ENCODE measurements around the gene ZDHHC1.

- TF ChIP-seq CTCF (IDR thresholded peaks at IDR 0.05) (no peak), POLR2A (IDR thresholded peaks at IDR 0.05) (no peak)
Measured at GRCh38 chr16:67443265-67443664, 27.0 kb upstream of the ZDHHC1 start.

All from testis (tissue), 2 donors.